Superior temporal gyrus (tissue), 1 donor: ENCODE results near the gene RBM25.
"Not testable (repeated sequence)": the region's sequence is repeated elsewhere in the genome, so short reads cannot be mapped to it uniquely, and the experiment has no call there.

Experiments
- DNase-seq: peaks from one replicate; pipeline ENCODE4 v3.0.0-alpha.2; 2016; ENCODE audit errors: extremely low spot score

RBM25 gene

DNA sequence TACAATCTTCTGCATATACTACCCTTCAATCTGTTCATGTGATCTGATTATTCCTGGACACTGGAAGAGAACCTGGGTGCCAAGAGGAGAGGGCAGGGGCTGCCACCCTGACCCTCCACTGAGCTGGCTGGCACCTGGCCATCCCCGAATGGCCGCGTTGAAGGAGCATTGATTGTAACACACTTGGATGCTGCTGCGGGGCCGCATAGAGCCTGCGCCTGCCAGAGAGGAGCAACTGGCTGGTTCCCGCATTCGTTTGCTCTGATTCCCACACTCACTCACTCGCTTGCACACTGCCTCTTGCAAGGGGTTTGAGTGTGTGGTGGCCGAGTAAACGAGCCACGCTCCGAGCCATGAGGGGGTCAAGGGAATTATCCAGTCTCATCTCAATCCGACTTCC, 110.4 kb downstream of the RBM25 start:
- DNase-seq, result no peak

DNA sequence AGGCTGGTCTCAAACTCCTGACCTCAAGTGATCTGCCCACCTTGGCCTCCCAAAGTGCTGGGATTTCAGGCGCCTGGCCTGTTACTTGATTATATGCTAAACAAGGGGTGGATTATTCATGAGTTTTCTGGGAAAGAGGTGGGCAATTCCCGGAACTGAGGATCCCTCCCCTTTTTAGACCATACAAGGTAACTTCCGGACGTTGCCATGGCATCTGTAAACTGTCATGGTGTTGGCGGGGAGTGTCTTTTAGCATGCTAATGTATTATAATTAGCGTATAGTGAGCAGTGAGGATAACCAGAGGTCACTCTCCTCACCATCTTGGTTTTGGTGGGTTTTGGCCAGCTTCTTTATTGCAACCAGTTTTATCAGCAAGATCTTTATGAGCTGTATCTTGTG, 111.5 kb downstream of the RBM25 start:
- DNase-seq, result not testable (repeated sequence)

DNA sequence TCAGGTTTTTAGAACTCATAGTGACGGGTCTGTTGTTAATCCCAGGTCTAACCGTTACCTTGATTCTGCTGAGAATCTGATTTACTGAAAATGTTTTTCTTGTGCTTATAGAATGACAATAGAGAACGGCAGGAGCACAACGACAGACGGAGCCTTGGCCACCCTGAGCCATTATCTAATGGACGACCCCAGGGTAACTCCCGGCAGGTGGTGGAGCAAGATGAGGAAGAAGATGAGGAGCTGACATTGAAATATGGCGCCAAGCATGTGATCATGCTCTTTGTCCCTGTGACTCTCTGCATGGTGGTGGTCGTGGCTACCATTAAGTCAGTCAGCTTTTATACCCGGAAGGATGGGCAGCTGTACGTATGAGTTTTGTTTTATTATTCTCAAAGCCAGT, 112.4 kb downstream of the RBM25 start:
- no peak for DNase-seq

DNA sequence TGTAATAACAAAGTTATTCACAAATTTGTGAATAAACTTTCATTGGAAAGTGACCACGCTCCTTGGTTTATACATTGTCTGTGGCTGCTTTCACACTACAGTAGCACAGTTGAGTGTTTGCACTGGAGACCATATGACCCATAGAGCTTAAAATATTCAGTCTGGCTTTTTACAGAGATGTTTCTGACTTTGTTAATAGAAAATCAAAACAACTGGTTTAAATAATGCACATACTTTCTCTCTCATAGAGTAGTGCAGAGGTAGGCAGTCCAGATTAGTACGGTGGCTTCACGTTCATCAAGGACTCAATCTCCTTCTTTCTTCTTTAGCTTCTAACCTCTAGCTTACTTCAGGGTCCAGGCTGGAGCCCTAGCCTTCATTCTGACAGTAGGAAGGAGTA, 114.2 kb downstream of the RBM25 start:
- no peak for DNase-seq

DNA sequence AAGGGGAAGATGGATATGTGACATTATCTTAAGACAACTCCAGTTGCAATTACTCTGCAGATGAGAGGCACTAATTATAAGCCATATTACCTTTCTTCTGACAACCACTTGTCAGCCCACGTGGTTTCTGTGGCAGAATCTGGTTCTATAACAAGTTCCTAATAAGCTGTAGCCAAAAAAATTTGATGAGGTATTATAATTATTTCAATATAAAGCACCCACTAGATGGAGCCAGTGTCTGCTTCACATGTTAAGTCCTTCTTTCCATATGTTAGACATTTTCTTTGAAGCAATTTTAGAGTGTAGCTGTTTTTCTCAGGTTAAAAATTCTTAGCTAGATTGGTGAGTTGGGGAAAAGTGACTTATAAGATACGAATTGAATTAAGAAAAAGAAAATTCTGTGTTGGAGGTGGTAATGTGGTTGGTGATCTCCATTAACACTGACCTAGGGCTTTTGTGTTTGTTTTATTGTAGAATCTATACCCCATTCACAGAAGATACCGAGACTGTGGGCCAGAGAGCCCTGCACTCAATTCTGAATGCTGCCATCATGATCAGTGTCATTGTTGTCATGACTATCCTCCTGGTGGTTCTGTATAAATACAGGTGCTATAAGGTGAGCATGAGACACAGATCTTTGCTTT, 114.9 kb downstream of the RBM25 start:
- DNase-seq, result peak; percentile 83
